Occipital lobe (tissue), 2 donors: ENCODE data around the gene TICAM1. TPM values are rescaled to one million over a fixed set of nuclear protein-coding genes. Genes with fewer than 3 reads are reported as not detected.
"Not testable (repeated sequence)": the region's sequence is repeated elsewhere in the genome, so short reads cannot be mapped to it uniquely, and the experiment has no call there.

ENCODE experiments used
- DNase-seq: peaks from one replicate; lab custom pipeline; 2025; lab: John Stamatoyannopoulos, UW
- total RNA-seq: library from RNA; depleted of rRNA; stranded (reverse); fragments of >200 nt; gene quantifications from one replicate; pipeline ENCODE4 v1.2.3, GENCODE V29; 2014

TICAM1 gene
- 0.78 TPM for total RNA-seq

DNA sequence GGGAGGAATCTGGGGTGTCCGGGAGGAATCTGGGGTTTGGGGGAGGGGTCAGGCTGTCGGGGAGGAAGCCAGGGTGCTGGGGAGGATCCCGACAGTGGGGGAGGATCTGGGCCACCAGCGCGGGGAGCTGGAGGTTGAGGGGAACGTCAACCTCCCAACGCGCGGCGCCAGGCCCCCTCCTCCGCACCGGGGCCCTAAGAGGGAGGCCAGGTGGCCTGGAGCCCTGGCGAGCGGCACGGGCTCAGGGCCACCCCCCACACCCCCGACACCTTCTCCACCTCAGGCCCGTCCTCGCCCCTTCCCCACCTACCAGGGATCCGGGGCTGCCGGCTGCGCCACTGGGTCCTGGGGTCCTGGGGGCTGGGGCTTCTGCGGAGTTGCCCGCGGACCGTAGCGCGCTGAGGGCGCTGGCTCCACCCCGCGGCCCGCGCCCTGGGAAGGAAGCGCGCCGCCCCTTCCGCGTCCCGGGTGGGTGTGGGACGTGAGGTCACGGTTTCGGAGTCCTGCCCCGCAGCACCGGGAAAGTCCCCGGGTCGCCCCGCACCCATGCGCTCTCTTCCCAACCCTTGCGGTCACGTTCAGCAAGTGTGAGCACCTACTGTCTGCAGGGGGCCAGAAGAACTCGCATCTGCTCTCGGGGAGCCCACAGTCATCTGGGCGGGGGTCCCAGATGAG lies at the start of gene TICAM1:
TICAM1 (minus strand) TSS at position 409 of the 675 bp plus-strand sequence. CDS start 13,335 bp downstream, outside the sequence.
- no peak for DNase-seq

DNA sequence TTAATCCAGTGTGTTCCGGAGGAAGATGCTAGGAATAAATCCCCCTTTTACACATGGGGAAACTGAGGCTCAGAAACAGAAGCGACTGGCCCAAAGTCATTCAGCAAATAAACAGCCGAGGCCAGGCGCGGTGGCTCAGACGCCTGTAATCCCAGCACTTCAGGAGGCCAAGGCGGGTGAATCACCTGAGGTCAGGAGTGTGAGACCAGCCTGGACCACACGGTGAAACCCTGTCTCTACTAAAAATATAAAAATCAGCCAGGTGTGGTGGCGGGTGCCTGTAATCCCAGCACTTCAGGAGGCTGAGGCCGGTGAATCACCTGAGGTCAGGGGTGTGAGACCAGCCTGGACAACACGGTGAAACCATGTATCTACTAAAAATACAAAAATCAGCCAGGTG lies 47.5 kb upstream of the TICAM1 start:
- no peak for DNase-seq

DNA sequence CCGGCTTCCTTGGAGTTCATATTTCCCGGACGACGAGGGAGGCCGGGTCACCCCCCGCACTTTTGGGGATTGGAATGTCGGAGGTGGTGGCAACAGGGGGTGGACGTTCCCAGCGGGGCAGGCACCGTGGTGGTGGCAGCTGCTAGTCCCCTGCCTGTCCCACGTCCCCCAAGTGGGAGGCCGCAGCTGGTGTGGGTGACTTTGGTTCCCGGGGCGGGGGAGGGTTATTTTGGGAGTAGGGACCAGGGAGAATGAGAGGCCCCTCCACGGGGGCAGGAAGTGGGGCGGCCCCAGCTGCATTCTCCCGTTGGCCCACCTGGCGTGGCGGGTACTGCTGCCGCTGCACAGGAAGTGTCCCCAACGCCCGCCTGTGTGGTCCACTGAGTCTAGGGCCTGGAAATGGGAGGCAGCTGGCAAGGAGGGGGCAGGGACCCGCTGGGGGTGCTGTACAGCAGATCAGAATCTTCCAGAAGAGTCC lies 47.0 kb upstream of the TICAM1 start:
- DNase-seq, result no peak

DNA sequence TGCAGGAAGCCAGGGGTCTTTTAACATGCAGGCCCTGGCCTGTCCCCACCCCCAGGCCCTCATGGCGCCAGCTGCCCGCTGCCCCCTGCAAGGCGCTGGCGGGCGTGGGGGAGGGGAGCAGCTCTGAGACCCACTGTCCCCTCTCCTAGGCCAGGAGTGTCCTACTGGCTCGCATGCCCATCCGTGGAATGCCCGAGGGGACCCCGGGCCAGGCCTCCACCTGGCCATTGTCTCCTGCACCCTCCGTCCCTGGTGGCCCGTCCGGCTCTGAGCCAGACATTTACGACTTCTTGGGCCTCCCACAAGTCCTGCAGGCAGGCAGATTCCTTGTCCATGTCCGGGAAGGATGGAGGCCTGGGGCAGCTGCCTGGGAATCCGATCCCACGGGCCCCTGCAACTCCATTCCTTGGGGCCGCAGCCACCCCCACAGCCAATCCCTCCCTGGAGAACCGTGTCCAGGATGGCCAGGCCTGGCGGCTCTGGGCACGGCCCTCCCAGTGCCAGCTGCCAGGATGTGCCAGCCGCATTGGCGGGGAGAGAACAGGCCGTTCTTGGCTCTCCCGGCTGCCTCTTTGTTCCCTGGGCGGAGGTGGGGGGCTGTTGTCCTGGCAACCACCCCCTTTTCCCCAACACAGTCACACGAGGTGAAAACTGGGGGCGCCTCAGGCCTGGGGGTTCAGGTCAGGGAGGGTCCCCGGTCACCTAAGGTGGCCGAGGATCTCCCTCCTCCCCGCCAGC lies 46.4 kb upstream of the TICAM1 start:
- DNase-seq, result peak; percentile 86

DNA sequence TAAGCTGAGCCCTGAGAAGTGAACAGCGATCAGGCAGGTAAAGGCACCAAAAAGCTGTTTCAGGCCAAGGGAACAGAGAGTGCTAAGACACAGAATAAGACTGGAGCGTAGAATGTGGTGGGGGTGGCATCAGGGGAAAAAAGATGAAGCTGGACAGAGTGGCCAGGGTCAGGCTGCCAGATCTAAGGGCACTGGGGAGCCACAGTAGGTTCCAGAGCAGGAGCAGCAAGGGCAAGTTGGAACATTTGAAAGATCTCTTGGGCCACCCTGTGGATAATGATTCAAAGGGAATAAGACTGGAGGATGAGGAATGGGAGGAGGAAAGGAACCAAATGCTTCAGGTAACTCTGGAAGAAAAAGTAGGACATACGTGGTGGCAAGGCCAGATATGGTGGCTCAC lies 42.4 kb upstream of the TICAM1 start:
- DNase-seq, result no peak

DNA sequence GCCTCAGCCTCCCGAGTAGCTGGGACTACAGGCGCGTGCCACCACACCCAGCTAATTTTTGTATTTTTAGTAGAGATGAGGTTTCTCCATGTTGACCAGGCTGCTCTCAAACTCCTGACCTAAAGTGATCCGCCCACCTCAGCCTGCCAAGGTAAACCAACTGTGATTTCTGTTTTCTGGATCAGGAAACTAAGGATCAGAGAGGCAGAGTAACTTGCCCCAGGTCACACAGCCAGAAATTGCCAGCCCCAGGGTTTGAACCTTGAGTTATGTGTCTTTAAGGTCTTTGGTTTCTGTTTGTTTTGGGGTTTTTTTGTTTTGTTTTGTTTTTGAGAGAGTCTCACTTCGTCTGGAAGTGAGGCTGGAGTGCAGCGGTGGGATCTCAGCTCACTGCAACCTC lies 40.2 kb upstream of the TICAM1 start:
- DNase-seq, result no peak

DNA sequence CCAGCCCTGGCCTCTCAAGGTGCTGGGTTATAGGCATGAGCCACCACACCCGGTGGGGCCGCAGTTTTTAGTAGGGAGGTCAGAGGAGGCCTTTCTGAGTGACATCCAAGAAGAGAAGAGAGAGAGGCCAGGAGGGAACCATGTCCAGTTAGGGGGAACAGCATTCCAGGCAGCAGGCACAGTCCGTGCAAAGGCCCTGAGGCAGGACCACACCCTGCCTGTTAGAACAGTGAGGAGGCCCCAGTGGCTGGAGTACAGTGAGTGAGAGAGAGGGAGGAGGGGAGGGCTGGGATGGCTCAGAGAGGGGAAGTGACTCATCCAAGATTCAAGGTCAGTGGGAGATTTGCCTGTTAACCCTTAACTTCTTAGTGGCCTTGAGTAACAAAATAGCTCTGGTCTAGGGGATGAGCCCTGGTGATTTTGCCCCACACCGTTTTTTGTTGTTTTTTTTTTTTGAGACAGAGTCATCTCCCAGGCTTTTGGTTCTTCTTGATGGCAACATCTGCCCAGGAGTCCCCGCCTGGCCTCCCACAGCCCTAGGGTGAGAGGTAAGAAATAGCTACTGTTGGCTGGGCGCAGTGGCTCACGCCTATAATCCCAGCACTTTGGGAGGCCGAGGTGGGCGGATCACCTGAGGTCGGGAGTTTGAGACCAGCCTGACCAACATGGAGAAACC lies 38.7 kb upstream of the TICAM1 start:
- no peak for DNase-seq

DNA sequence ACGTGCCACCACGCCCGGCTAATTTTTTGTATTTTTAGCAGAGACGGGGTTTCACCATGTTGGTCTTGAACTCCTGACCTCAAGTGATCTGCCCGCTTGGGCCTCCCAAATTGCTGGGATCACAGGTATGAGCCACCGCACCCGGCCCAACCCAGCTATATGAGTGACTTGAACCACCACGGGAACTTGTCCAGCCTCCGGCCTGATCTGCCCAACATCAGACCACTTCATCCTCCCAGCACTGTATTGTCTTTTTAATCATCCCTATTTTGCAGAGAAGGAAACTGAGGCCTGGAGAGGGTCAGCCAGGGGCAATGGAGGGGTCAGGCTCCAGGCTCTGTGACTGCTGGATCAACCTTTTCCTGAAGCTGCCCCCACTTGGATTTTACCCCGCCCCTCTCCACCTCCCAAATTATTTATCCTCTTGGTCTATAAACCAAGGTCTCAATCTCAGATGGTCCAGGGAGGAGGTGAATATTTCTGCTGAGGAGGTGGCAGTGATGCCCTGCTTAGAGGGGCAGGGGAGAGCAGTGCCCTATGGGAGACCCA lies 36.8 kb upstream of the TICAM1 start:
- no peak for DNase-seq

DNA sequence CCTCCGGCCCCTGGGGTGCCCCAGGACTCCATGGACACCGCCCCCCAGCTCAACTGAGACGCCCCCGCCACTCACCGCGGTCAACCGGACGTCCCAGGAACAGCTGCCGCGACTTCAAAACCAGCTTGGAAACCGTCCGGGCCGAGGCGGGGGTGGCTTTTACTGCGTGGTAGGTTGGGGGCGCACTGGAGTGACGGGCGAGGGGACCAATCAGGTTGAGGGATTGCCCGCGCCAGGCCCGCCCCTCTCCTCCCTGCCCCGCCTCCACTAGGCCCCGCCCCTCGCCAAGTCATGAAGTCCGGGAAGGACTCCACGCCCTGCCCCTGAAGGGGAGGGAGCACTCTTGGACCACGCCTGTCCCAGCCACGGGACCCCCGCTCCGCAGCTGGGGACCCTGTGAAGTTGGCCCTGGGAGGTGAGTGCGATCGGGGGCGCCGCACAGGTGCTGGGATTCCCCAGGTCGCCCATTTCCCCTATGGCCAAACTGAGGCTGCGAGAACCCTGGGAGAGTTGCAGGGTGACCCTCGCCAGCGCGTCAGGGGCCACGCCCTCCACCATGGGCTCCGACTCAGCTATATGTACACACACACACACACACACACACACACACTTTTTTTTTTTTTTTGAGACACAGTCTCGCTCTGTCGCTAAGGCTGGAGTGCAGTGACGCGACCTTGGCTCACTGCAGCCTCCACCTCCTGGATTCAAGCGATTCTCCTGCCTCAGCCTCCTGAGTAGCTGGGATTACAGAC lies 36.2 kb upstream of the TICAM1 start, which contains the start of gene PLIN3:
PLIN3 (minus strand) TSS at position 134 of the 752 bp plus-strand sequence. CDS start 6,273 bp downstream, outside the sequence.
- peak; percentile 77 for DNase-seq

DNA sequence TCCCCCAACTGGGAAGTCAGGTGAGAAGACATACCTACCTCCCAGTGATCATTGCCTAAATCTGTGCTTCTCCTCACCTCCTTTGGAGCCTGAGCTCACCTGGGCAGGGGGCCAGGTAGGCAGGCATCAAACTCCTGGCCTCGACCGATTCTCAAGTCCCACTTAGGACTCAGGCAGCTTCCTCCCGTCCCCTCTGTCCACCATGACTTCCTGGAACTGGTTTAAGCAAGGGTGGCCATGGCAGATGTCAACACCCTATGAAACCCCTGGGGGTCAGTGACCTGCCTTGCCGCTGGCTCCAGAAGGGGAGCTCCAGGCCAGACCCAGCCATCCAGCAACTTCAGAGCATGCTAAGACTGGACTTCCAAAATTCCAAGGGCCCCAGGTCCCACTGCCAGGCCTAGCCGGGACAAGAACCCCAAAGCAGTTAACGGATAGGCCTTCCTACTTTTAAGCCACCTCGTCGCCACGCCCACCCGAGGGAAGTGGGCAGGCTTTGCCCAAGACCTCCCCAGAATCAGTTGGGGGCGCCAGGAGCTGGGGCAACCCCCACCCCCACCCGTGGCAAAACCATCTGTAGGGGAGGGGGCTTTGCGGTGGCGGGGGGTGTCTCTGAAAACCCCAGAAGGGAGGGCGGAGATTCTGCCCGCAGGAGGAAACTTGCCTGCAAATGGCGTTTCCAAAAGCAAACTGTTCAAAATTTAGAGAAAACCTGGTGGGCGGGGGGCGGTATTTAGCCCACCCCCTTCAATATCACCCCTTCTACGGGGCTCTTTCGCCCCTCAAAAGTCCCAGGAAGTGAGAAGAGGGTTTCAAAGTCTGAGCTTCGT lies 35.3 kb upstream of the TICAM1 start:
- no peak for DNase-seq

DNA sequence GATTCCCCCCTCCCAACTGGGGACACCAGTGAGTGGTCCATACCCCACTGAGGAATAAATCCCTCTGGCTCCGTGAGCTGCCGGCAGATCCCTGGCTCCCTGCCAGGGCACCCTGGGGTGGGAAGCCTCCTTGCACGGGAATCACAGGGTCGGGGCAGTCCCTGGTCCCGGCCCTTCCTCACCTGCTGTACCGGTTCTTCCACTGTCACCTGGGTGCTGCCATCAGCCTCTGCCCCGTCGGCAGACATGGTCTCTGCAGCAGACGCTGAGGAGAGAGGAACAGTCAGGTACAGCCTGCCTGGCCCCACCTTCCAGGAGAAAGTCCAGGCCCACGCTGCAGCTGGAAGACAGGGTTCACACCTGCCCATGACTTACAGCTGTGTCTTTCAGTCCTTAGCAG lies 29.6 kb upstream of the TICAM1 start:
- no peak for DNase-seq

DNA sequence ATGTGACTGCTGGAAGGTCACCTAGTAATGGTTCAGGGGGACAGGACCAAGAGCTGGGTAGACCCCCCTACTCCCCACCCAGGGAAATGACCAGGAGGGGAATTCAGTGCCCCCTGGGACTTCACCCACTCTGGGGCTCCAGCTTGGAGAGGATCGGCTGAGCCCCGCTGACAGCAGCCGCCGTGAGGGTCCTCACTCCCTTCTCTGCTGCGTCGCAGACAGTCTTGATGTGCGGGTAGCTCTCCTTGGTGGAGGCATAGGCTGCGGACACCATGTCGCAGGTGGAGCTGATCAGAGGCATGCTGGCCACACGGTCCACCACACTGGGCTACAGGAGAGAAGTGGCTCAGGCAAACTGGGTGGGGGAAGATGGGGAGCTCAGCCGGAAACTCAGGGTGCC lies 28.2 kb upstream of the TICAM1 start:
- DNase-seq, result no peak

DNA sequence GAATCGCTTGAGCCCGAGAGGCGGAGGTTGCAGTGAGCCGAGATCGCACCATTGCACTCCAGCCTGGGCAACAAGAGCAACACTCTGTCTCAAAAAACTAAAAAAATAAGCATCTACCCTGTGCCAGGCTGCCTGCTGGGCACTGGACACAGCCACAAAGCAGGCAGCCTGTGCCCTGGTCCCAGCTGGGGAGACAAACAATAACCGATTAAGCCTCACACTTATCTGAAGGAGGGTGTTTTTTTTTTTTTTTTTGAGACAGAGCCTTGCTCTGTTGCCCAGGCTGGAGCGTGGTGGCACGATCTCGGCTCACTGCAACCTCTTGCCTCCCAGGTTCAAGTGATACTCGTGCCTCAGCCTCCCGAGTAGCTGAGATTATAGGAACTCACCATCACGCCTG lies 25.0 kb upstream of the TICAM1 start:
- DNase-seq, result not testable (repeated sequence)

DNA sequence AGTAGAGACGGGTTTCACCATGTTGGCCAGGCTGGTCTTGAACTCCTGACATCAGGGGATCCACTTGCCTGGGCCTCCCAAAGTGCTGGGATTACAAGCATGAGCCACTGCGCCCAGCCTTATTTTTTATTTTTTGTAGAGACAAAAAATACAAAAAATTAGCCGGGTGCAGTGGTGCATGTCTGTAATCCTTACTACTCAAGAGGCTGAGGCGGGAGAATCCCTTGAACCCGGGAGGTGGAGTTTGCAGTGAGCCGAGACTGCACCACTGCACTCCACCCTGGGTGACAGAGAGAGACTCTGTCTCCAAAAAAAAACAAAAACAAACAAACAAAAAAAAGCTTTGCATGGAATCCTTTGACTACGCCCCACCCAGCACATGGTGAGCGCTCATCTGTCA lies 22.0 kb upstream of the TICAM1 start:
- DNase-seq, result not testable (repeated sequence)

DNA sequence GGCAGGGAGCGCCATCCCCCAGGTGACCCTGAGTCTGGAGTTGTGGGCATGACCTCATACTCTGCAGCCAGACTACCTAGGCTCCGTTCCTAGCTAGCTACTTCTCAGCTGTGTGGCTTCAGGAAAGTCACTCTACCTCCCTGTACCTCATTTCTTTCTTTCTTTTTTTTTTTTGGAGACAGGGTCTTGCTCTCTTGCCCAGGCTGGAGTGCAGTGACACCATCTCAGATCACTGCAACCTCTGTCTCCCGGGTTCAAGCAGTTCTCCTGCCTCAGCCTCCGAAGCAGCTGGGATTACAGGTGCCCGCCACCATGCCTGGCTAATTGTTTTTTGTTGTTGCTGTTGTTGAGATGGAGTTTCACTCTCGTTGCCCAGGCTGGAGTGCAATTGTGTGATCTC lies 21.0 kb upstream of the TICAM1 start:
- no peak for DNase-seq

DNA sequence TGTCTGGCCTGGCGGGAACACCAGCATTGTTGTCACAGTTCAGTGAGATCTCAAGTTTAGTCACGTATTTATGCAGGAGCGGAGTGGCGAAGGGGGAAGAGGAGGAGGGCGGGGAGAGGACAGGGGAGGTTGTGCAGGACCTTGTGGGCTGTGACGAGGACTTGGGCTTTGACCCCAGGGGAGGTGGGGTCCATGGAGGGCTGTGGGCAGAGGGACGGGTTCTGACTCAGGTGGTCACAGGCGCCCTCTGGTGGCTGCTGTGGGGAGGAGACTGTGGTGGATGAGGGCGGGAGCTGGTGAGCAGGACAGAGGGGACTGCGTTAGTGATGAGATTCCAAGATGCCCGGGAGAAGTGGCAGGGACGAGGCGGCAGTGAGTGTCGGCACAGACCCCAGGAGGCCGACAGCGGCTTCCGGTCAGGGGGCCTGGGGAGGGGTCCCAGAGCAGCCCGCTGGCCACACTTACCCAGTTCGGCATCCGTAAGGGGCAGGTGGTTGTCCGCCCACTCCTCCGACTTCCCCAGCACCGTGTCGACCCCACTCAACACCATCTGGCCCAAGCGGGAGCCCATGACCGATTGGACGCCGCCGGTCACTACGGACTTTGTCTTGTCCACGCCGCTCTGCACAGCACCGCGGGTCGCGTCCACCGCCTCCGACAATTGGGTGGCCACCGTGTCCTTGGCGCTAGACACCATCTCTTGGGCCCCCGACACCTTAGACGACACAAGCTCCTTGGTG lies 20.2 kb upstream of the TICAM1 start:
- peak; percentile 17 for DNase-seq

DNA sequence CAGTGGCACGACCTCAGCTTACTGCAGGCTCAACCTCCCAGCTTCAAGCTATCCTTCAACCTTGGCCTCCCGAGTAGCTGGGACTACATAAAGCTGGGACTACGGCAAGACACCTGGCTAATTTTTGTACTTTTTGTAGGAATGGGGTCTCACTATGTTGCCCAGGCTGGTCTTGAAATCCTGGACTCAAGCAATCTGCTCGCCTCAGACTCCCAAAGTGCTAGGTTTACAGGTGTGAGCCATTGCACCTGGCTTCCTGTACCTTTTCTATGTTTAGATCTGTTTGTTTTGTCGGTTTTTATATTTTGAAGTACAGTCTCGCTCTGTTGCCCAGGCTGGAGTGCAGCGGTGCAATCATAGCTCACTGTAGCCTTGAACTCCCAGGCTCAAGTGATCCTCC lies 17.5 kb upstream of the TICAM1 start:
- DNase-seq, result no peak

DNA sequence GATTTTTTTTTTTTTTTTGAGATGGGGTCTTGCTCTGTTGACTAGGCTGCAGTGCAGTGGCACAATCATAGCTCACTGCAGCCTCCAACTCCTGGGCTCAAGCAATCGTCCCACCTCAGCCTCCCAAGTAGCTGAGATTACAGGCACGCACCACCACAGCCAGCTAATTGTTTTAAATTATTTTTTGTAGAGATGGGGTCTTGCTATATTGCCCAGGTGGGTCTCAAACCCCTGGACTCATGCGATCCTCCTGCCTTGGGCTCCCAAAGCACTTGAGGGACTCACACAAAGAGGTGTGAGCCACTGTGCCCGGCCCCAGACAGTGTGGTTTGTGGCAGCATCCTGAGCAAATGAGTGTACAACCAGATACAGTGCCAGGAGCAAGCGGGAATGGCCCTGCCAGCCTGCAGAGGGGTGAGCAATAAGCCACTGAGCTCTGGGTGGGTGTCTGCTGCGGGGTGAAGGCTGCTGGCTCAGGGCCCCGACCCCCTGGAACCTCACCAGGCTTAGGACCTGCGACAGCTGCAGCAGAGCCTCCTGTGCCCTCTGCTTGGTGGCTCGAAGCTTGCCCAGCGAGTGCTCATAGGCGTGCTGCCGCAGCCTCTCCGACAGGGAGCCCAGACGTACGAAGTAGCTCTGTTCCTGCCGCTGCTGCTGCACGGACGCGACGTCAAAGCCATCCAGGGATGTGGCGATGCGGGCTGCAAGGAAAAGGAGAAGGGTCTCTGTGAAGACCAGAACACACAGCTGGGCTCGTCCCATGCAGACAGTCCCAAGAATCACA lies 15.9 kb upstream of the TICAM1 start:
- no peak for DNase-seq

DNA sequence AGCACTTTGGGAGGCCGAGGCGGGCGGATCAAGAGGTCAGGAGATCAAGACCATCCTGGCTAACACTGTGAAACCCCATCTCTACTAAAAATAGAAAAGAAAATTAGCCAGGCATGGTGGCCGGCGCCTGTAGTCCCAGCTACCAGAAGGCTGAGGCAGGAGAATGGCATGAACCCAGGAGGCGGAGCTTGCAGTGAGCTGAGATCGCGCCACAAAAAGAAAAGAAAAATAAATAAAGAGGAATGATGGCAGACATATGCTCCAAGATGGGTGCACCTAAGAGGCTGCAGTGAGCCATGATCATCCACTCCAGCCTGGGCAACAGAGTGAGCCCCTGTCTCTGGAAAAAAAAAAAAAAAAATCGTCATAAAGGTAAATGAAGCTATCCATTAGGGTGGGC lies 14.5 kb upstream of the TICAM1 start:
- DNase-seq, result not testable (repeated sequence)
